Measurements from ENCODE around the gene TXNL4B.

GRCh38 chr16:72129976-72130656, 36.7 kb upstream of the TXNL4B start:
- TF ChIP-seq CTCF (IDR thresholded peaks at IDR 0.05) (no peak), ZFX (IDR thresholded peaks at IDR 0.05; ENCODE audit: borderline replicate concordance) (no peak)

Data from 22Rv1 (cell line).